ENCODE measurements around the gene SRPRA. TPM values are rescaled to one million over a fixed set of nuclear protein-coding genes. Genes with fewer than 3 reads are reported as not detected.

Gene SRPRA
- total and polyA plus RNA-seq, 2 donors (not counting 1 experiment from before 2014, with no cell fraction given): 52.8 to 134 TPM

DNA sequence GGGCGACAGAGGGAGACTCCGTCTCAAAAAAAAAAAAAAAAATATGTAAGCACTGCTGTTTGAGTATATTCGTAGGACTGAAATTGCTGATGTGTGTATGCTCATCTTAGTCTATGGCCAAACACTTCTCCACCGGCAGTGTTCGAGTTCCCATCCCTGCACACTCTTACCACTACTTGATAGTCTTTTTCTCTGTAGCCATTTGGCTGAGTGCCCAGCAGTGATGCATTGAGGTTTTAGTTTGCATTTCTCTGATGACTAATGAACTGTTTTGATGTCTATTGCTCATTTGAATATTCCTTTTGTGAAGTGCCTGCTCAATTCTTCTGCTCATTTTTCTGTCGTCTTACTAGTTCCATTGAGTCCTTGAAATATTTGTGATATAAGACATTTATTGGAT is 16.1 kb upstream of the SRPRA start:
- TF ChIP-seq EZH2 (IDR thresholded peaks at IDR 0.05; ENCODE audit: low read length, missing control alignments): no peak
- TF ChIP-seq, protein P1, sequence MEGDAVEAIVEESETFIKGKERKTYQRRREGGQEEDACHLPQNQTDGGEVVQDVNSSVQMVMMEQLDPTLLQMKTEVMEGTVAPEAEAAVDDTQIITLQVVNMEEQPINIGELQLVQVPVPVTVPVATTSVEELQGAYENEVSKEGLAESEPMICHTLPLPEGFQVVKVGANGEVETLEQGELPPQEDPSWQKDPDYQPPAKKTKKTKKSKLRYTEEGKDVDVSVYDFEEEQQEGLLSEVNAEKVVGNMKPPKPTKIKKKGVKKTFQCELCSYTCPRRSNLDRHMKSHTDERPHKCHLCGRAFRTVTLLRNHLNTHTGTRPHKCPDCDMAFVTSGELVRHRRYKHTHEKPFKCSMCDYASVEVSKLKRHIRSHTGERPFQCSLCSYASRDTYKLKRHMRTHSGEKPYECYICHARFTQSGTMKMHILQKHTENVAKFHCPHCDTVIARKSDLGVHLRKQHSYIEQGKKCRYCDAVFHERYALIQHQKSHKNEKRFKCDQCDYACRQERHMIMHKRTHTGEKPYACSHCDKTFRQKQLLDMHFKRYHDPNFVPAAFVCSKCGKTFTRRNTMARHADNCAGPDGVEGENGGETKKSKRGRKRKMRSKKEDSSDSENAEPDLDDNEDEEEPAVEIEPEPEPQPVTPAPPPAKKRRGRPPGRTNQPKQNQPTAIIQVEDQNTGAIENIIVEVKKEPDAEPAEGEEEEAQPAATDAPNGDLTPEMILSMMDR (conservative IDR thresholded peaks at IDR 0.05 in 1 of 2, IDR thresholded peaks at IDR 0.05 in 1 of 2; ENCODE audit: low read depth in 1 of 2, low read length in 2 of 2): no peak
- Histone ChIP-seq H3K4me1 (ENCODE audit: control insufficient read depth, extremely low read depth, insufficient read depth, low read length) (peaks cover 7% of the 10 kb centered on the region), H3K4me2 (ENCODE audit: extremely low read depth, insufficient read depth, low read length) (peak overlapping the region; percentile 23)

DNA sequence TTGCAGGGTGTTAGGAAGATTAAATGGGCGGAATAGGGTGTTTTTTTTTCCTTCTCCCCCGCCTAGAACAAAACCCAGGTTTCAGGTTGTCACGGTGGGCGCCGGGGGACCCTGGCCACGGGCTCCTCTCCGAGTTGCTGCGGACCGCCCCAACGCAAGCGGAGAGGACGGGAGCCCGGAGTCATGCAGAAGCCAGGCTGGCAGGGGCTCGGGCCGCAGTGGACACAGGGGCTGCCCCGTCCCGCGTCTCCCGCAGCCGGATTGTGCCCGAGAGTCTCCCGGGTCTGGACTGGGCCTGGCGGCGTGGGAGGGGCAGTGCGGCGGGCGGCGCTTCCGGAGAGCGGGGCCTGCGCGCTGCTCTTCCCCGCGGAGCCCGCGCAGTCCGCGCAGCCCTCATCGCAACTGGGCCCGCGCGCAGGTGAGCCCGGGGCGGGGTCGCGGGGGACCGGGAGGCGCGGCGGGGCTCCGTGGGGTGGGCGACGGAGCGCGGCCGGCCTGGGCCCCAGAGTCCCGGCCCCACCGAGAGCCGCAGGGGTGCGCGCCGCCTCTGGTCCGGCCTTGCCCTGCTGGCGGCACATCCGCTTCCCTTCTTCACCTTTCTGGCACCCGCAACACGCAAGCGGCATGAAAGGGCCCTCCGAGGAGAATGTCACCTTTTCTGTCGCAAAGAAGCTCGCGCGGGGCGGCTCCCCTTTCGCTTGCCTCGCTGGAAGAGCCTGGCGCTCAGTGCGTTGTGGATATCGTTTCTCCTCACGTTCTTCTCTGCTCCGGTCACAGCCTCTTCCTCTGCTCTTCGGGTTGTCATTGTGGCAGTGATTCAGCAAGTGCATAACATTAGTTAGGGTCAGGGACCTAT is 14.3 kb upstream of the SRPRA start, which contains the start of gene TIRAP:
TSS of gene TIRAP (plus strand) at position 358 of the 856 bp plus-strand sequence. CDS start 7,802 bp downstream, outside the sequence.
- TF ChIP-seq, protein P1 (conservative IDR thresholded peaks at IDR 0.05 in 1 of 2, IDR thresholded peaks at IDR 0.05 in 1 of 2; ENCODE audit: low read depth in 1 of 2, low read length in 2 of 2): no peak
- TF ChIP-seq EZH2 (IDR thresholded peaks at IDR 0.05; ENCODE audit: low read length, missing control alignments): no peak
- no peaks in the 10 kb centered on the region for H3K9me3 ChIP-seq (ENCODE audit: control insufficient read depth, insufficient read depth, low read depth, low read length)
- peak within 1 kb of the TSS; percentile 71 to 75 (median 72) for H3K4me3 ChIP-seq (replicated peaks in 1 of 4; ENCODE audit: control extremely low read depth in 1 of 4, insufficient read depth in 1 of 4, low read depth in 3 of 4, low read length in 4 of 4)
- H3K36me3 ChIP-seq (ENCODE audit: control insufficient read depth, insufficient read depth, low read length): no peaks in the 10 kb centered on the region
- no peaks in the 10 kb centered on the region for H3K27me3 ChIP-seq (ENCODE audit: control insufficient read depth, insufficient read depth, low read length)
- H2AFZ ChIP-seq (ENCODE audit: low read length): peak within 1 kb of the TSS; percentile 77
- peak within 1 kb of the TSS; percentile 64 for H3K27ac ChIP-seq (ENCODE audit: insufficient read depth, low read length)
- peaks cover 7% of the 10 kb centered on the region for H3K4me1 ChIP-seq (ENCODE audit: control insufficient read depth, extremely low read depth, insufficient read depth, low read length)
- H3K9ac ChIP-seq (ENCODE audit: insufficient read depth, low read length): peak within 1 kb of the TSS; percentile 63
- H4K20me1 ChIP-seq (ENCODE audit: control insufficient read depth, extremely low read depth, insufficient read depth, low read length): no peaks in the 10 kb centered on the region
- peak; percentile 52 to 61 for DNase-seq (ENCODE audit: low read depth in 2 of 2)
- no peaks in the 10 kb centered on the region for H3K79me2 ChIP-seq (ENCODE audit: control insufficient read depth, insufficient read depth, low read length)
- peak within 1 kb of the TSS; percentile 82 for H3K4me2 ChIP-seq (ENCODE audit: extremely low read depth, insufficient read depth, low read length)

More for the DNA sequence above, 16.1 kb upstream of the SRPRA start:
- no peaks in the 10 kb centered on the region for H4K20me1 ChIP-seq (ENCODE audit: control insufficient read depth, extremely low read depth, insufficient read depth, low read length)
- H3K9ac ChIP-seq (ENCODE audit: insufficient read depth, low read length): no peak overlapping the region
- DNase-seq (ENCODE audit: low read depth in 2 of 2): peak; percentile 92 to 94
- no peak overlapping the region for H3K4me3 ChIP-seq (replicated peaks in 1 of 4; ENCODE audit: control extremely low read depth in 1 of 4, insufficient read depth in 1 of 4, low read depth in 3 of 4, low read length in 4 of 4)
- no peaks in the 10 kb centered on the region for H3K27me3 ChIP-seq (ENCODE audit: control insufficient read depth, insufficient read depth, low read length)
- H3K79me2 ChIP-seq (ENCODE audit: control insufficient read depth, insufficient read depth, low read length): no peaks in the 10 kb centered on the region
- no peak overlapping the region for H3K27ac ChIP-seq (ENCODE audit: insufficient read depth, low read length)
- no peaks in the 10 kb centered on the region for H3K9me3 ChIP-seq (ENCODE audit: control insufficient read depth, insufficient read depth, low read depth, low read length)
- H2AFZ ChIP-seq (ENCODE audit: low read length): no peak overlapping the region
- H3K36me3 ChIP-seq (ENCODE audit: control insufficient read depth, insufficient read depth, low read length): no peaks in the 10 kb centered on the region

GRCh38 chr11:126282361-126282735 is 13.7 kb upstream of the SRPRA start:
- no peaks in the 10 kb centered on the region for H4K20me1 ChIP-seq (ENCODE audit: control insufficient read depth, extremely low read depth, insufficient read depth, low read length)
- peak overlapping the region; percentile 44 to 73 (median 60) for H3K4me3 ChIP-seq (replicated peaks in 1 of 4; ENCODE audit: control extremely low read depth in 1 of 4, insufficient read depth in 1 of 4, low read depth in 3 of 4, low read length in 4 of 4)
- no peaks in the 10 kb centered on the region for H3K79me2 ChIP-seq (ENCODE audit: control insufficient read depth, insufficient read depth, low read length)
- peaks cover 7% of the 10 kb centered on the region for H3K4me1 ChIP-seq (ENCODE audit: control insufficient read depth, extremely low read depth, insufficient read depth, low read length)
- peak; percentile 41 to 48 for DNase-seq (ENCODE audit: low read depth in 2 of 2)
- peak overlapping the region; percentile 64 for H3K27ac ChIP-seq (ENCODE audit: insufficient read depth, low read length)
- no peaks in the 10 kb centered on the region for H3K9me3 ChIP-seq (ENCODE audit: control insufficient read depth, insufficient read depth, low read depth, low read length)
- peaks cover 1% of the 10 kb centered on the region for H3K36me3 ChIP-seq (ENCODE audit: control insufficient read depth, insufficient read depth, low read length)
- H3K27me3 ChIP-seq (ENCODE audit: control insufficient read depth, insufficient read depth, low read length): no peaks in the 10 kb centered on the region
- H3K4me2 ChIP-seq (ENCODE audit: extremely low read depth, insufficient read depth, low read length): peak overlapping the region; percentile 82
- no peak for TF ChIP-seq EZH2 (IDR thresholded peaks at IDR 0.05; ENCODE audit: low read length, missing control alignments)
- TF ChIP-seq, protein P1 (conservative IDR thresholded peaks at IDR 0.05 in 1 of 2, IDR thresholded peaks at IDR 0.05 in 1 of 2; ENCODE audit: low read depth in 1 of 2, low read length in 2 of 2): no peak
- peak overlapping the region; percentile 63 for H3K9ac ChIP-seq (ENCODE audit: insufficient read depth, low read length)
- peak overlapping the region; percentile 77 for H2AFZ ChIP-seq (ENCODE audit: low read length)
